GM18499 (cell line): ENCODE data around the gene NLK.

Experiments used
- ATAC-seq: cut with Tn5 transposase; IDR thresholded peaks from one replicate; pipeline ENCODE4 v1.9.1; 2021; ENCODE audit warnings: moderate number of reproducible peaks; ENCODE audit not compliant: insufficient read depth, unreplicated experiment

Gene NLK

GRCh38 chr17:28244446-28244845 is 202.0 kb downstream of the NLK start:
- ATAC-seq, result no peak
